Kidney tubule cell (primary cell): ENCODE measurements around the gene BEAN1.
"Not testable (repeated sequence)": the region's sequence is repeated elsewhere in the genome, so short reads cannot be mapped to it uniquely, and the experiment has no call there.

ENCODE experiments used
- DNase-seq: peaks from one replicate; pipeline ENCODE4 v3.0.0-alpha.2; 2018; ENCODE audit warnings: low spot score

BEAN1 gene

DNA sequence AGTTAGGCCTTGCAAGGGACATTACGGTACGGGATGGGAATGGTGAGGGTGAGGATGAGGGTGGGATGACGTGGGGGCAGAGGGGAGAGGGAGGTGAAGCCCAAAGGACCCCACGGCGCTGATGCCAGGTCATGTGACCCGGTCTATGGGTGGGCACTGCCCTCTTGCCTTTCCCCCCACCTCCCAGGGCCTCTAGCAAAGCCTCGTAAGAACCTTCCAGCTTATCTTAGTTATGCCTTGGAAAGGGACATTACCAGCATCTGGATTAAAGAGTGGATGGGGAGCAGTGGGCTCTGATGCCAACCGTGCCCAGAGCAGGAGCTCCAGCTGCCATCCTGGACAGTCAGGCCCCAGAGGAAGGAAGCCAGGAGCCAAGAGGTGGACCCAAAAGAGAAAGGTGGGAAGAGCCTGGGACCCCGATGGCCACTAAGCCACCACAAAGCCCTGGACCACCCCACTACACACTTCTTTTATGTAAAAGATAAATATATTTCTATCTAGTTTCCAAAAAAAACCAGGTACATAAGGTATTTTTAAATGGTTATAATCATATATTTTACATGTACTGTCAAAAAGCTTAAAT is 81.9 kb downstream of the BEAN1 start:
- no peak for DNase-seq

GRCh38 chr16:66509576-66509975 is 82.5 kb downstream of the BEAN1 start:
- DNase-seq: no peak

GRCh38 chr16:66510298-66510697 is 83.2 kb downstream of the BEAN1 start:
- DNase-seq: no peak

DNA sequence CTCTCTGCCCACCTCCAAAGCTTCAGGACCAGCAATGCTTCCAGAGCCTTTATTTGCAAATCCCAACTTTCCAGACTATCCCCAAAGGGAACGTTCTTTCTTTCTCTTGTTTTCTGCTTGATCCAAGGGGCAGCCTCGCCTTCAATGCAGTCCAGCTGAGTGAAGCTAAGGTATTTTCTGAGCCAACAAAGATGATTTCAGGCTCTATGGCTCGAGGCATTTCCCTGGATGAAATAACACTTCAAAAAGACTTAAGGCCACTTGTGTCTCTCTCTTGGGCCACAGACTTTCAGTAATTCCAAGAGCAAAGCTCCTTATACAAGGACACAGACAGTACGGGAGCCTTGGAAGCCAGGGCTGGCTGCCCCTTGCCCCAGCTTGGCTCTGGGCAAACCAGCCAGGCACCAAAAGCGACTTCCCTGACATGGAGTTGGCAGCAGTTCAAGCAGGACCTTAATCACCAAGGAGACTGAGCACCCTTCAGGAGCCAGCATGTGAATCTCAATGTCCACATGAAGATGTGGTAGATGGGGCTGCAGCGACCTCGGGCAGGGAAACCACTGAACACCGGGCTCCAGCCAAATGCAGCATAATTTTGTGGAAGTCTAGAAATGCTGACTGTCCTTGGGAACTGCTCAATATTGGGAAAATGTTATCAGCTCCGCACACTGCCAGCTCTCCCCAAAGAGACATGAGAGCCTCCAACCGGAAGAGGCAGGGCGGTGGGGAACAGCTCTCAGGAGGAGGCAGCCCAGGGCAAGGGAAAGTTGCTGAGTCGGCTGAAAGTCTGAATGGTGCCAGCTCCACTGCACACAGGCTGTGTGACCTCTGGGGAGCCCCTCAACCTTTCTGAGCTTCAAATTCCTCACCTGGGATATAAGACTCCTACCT is 83.9 kb downstream of the BEAN1 start:
- peak; percentile 68 for DNase-seq

GRCh38 chr16:66511602-66512271 is 84.6 kb downstream of the BEAN1 start:
- peak; percentile 99 for DNase-seq

DNA sequence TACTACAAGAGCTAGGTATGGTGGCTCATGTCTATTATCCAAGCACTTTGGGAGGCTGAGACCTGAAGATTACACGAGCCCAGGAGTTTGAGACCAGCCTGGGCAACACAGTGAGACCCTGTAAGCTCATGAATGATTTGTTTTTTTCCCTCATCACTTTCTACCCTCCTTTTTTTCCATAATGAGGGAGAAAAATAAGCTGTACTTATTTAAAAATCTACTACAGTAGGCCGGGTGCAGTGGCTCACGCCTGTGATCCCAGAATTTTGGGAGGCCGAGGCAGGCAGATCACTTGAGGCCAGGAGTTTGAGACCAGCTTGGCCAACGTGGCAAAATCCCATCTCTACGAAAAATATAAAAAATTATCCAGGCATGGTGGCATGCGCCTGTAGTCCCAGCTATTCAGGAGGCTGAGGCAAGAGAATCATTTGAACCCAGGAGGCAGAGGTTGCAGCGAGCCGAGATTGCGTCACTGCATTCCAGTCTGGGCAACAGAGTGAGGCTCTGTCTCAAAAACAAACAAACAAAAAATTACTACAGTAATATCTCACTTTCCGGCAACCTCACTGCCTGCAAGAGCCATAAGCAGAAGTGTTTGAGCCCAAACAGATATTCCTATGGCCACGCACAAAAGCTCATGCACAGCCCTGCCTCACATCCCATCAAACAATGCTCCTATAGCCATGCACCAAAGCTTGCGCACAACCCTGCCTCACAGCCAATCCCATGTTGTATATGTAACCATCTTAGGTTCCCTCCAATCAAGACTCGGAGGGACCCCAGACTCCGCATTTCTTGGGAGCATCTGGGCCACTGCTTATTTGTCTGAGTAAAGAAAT is 85.4 kb downstream of the BEAN1 start:
- peak; percentile 42 for DNase-seq

- peak; percentile 97 for DNase-seq
Observed at GRCh38 chr16:66513111-66513723, 86.1 kb downstream of the BEAN1 start.

- DNase-seq: not testable (repeated sequence)
Observed at GRCh38 chr16:66514391-66514790, 87.3 kb downstream of the BEAN1 start.

DNA sequence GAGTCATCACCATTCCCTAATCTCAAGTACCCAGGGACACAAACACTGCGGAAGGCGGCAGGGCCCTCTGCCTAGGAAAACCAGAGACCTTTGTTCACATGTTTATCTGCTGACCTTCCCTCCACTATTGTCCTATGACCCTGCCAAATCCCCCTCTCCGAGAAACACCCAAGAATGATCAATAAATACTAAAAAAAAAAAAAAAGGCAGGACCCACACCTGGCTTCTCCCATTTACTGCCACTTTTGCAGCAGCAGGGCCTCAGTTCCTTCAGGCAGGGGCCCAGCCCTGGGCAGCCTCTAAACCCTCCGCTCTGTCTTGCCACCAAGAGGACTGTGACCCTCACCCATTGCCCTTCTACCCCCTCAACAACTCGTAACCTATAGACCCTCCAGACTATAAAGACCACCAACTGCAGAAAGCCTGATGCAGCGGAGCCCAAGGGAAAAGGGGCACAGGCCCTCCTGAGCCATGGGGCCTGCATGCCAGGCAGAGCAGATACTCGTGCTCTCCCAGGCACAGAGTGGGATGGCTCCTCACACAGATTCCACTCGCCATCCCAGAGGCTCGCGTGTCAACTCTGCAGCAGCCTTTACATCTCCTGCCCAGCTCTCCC is 88.0 kb downstream of the BEAN1 start:
- not testable (repeated sequence) for DNase-seq

DNA sequence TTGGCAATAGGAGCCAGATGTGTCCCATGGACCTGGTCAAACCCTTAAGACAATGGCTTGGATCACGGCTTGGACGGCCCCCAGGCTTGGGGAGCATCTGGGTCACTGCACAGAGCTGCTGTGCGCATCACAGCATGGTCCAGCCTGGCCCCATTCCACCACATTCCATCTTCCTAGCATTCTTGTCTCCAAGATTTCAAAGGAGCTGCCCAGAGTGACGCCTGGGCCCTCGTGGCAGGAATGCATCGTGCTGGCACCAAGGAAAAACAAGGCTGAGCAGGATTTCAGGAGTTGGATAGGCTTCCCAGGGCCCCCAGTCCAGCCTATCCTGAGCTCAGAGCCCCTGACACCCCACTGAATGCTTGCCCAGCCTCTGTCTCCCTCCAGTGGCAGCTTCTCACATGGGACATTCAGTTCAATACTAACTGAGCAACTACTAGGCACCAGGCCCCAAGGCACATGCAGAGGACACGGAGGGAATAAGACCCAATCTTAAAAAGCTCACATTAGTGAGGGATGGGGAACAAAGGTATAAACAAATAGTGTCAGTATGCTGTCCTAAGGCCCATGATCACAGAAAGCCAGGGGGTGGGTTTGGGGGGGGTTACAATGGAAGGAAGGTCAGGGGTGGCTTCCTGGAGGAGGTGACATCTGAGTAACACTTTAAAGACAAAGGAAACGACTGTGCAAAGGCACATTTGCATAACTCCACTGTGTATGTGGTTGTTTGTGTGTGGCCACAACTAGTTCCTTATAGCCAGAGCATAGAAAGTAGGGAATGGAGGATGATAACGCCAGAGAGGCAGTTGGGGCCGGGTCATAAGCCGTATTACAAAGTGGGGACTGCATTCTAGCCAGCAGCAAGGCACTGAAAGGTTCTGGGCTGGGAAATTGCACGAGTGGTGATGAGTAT is 88.8 kb downstream of the BEAN1 start:
- DNase-seq: peak; percentile 89

DNA sequence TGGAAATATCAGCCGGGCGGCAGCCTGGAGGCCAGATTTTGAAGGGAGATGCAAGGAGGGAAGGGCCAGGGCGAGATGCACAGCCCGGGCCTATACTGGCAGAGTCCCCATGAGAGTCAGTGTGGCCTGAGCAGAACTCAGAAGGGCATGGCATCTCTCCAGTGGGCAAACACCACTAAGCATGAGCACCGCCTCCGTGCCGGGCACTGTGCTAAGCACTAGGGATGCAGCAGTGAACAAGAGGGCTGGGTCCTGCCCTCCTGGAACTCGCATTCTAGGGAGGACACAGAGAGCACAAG is 89.4 kb downstream of the BEAN1 start:
- DNase-seq: no peak

GRCh38 chr16:66516808-66517585 is 89.9 kb downstream of the BEAN1 start:
- peak; percentile 100 for DNase-seq

- DNase-seq: no peak
Observed at GRCh38 chr16:66517586-66518263, 90.6 kb downstream of the BEAN1 start.

- DNase-seq: no peak
Observed at GRCh38 chr16:66519482-66520373, 92.6 kb downstream of the BEAN1 start.

DNA sequence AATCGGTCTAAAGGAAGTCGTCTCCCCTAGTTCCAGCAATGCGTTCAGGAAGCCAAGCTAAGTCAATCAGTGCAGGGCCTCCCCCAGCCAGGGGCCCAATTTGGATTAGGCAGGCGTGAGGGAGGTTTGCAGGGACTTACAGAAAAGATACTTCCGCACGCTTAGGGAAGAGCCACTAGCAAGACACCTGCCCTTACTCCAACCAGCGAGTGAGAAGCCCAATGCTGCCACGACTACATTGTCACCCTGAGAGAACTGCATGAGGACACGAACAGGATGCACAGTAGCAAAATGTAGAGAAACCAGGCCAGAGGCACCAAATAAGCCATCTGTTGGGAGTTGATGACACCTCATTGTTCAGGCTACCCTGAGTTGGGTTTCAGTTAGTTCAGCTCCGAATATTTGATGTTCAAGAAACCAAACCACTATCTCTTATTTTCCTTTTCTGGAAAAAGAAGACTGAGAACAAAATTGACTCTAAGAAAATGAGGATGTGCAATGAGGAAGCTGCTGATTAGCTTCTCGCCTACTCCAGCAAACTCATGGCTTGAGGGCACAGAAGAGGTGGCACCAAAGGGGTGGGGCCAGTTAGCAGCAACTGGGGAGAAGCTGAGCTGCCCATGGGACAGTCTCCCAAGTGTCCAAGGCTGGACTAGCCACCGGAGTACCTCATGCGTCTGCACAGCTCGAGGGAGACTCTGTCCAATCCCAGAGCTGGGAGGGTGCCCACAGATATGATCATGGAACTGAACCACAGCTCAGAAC is 93.5 kb downstream of the BEAN1 start:
- no peak for DNase-seq

GRCh38 chr16:66521252-66521713 is 94.2 kb downstream of the BEAN1 start:
- no peak for DNase-seq
